Prostate gland (tissue), 2 donors: Measurements from ENCODE around the gene KLHL41. TPM values are rescaled to one million over a fixed set of nuclear protein-coding genes. Genes with fewer than 3 reads are reported as not detected.
A peak's percentile ranks its signal among the peaks of the same experiment; 100 is the strongest.

ENCODE experiments used
- DNase-seq: peaks from one replicate; pipeline ENCODE4 v3.0.0-alpha.2; 2019; ENCODE audit warnings: low spot score
- H3K27ac ChIP-seq, 2 donors: fragments of 200-600 bp; sonication (generic); 2 replicates each; pipeline ENCODE4 v1.5.1; 2017 to 2019
- H3K27me3 ChIP-seq: fragments of 200-600 bp; sonication (generic); replicated peaks from 2 replicates; pipeline ENCODE4 v1.5.1; 2019; ENCODE audit not compliant: insufficient read depth
- H3K36me3 ChIP-seq, 2 donors: fragments of 200-600 bp; sonication (generic); 1 replicate in 1 of 2; 2 replicates in 1 of 2; pipeline versions ENCODE4 v1.5.1 to v1.8.1; 2017 to 2019
- H3K4me1 ChIP-seq: fragments of 200-600 bp; sonication (generic); replicated peaks from 2 replicates; pipeline ENCODE4 v1.5.1; 2019
- H3K4me3 ChIP-seq, 2 donors: fragments of 200-600 bp; sonication (generic); 2 replicates each; pipeline ENCODE4 v1.5.1; 2017 to 2019
- H3K9me3 ChIP-seq: fragments of 200-600 bp; sonication (generic); 2 replicates; pipeline ENCODE4 v1.5.1; 2017
- CTCF ChIP-seq, 4 experiments: fragments of 200-600 bp in 2 of 4; fragments of 450-650 bp in 2 of 4; sonication (generic) in 2 of 4; IDR thresholded peaks; 1 replicate in 3 of 4; 2 replicates in 1 of 4; pipeline ENCODE4 v1.5.1; 2016 to 2019; ENCODE audit warnings: antibody characterized with exemption in 4 of 4, mild to moderate bottlenecking in 2 of 4, moderate library complexity in 2 of 4
- POLR2A ChIP-seq: fragments of 450-650 bp; IDR thresholded peaks from one replicate; pipeline ENCODE4 v1.6.1; 2016; ENCODE audit warnings: antibody characterized with exemption, mild to moderate bottlenecking
- POLR2AphosphoS5 ChIP-seq: sonication (generic); formaldehyde crosslinking; IDR thresholded peaks from one replicate; pipeline ENCODE4 v1.6.1; 2017; ENCODE audit warnings: antibody characterized with exemption
- WGBS: methylation state at CpG from one replicate; pipeline ENCODE4 v1.1.5; 2018; 5-methylcytosine and 5-hydroxymethylcytosine counted together
- intact Hi-C: fragments of 100-400 bp; cut with DNase I; formaldehyde crosslinking; loops from one replicate; pipeline ENCODE4 v1.14.2; 2022
- total RNA-seq, 2 donors: library from RNA; depleted of rRNA; stranded (reverse); fragments of >200 nt; gene quantifications; one replicate each; pipeline ENCODE4 v1.1.0, GENCODE V29; 2016

Gene KLHL41
- total RNA-seq, 2 donors from 2014 or later: 2.3 to 13.4 TPM

DNA sequence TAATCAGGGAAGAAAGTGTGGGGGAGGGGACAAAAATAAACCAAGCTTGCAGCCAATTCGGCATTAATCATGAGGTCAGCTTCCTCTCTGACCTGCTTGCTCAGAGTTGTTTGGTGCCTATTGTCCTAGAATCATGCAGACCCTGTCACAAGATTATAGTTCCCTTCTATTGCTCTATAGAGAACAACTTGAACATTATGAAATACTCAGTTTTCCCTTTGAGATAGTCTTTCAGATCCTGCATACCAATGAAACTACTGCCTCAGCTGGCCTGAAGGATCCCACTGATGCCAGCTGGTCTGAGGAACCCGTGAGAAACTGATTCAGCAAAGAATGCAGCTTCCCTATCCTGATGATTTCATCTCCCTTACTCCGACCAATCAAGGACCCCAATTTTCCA is 31.2 kb upstream of the KLHL41 start:
- Histone ChIP-seq H3K4me3 (no peak overlapping the region), H3K27me3 (no peaks in the 10 kb centered on the region), H3K9me3 (no peaks in the 10 kb centered on the region), H3K36me3 (no peaks in the 10 kb centered on the region), H3K27ac (no peak overlapping the region), H3K4me1 (no peaks in the 10 kb centered on the region)
- intact Hi-C loops: loop anchor here (2.0 kb wide), 1 partner anchor 106 kb away; the partner anchor contains the start of gene PPIG
- TF ChIP-seq POLR2A (no peak), POLR2AphosphoS5 (no peak), CTCF (IDR thresholded peaks at IDR 0.05) (no peak)
- no peak for DNase-seq
- 74% methylated on average over 3 of the region's 3 CpGs for WGBS

GRCh38 chr2:169478745-169479256 is 30.7 kb upstream of the KLHL41 start:
- no peaks in the 10 kb centered on the region for H3K36me3 ChIP-seq
- 78% methylated on average over 14 of the region's 14 CpGs for WGBS

GRCh38 chr2:169479257-169480078 is 30.0 kb upstream of the KLHL41 start, which contains the start of gene BBS5:
Gene BBS5 (plus strand): TSS chr2:169479494. CDS start chr2:169479554, 60 bp downstream.
- no peaks in the 10 kb centered on the region for H3K27me3 ChIP-seq
- TF ChIP-seq CTCF (IDR thresholded peaks at IDR 0.05) (peak in 3 of 4 experiments; percentile 46 to 62 (median 52)), POLR2A (no peak), POLR2AphosphoS5 (peak; percentile 79)
- intact Hi-C loops: loop anchor here (2.0 kb wide), 1 partner anchor 105 kb away; the partner anchor contains the start of gene PPIG
- peak within 1 kb of the TSS; percentile 77 to 79 for H3K27ac ChIP-seq
- 1% methylated on average over 36 of the region's 71 CpGs for WGBS
- DNase-seq: peak; percentile 75
- H3K36me3 ChIP-seq: no peaks in the 10 kb centered on the region
- H3K4me1 ChIP-seq: no peaks in the 10 kb centered on the region
- H3K4me3 ChIP-seq: peak within 1 kb of the TSS; percentile 48 to 60
- H3K9me3 ChIP-seq: no peaks in the 10 kb centered on the region

More at GRCh38 chr2:169478745-169479256, 30.7 kb upstream of the KLHL41 start:
- H3K4me1 ChIP-seq: no peaks in the 10 kb centered on the region
- intact Hi-C loops: loop anchor here (2.0 kb wide), 1 partner anchor 106 kb away; the partner anchor contains the start of gene PPIG
- peak overlapping the region; percentile 77 to 79 for H3K27ac ChIP-seq
- DNase-seq: no peak
- peak overlapping the region; percentile 48 to 60 for H3K4me3 ChIP-seq
- TF ChIP-seq POLR2AphosphoS5: no peak
- no peak for TF ChIP-seq CTCF (IDR thresholded peaks at IDR 0.05)
- no peak for TF ChIP-seq POLR2A
- H3K9me3 ChIP-seq: no peaks in the 10 kb centered on the region
- H3K27me3 ChIP-seq: no peaks in the 10 kb centered on the region

DNA sequence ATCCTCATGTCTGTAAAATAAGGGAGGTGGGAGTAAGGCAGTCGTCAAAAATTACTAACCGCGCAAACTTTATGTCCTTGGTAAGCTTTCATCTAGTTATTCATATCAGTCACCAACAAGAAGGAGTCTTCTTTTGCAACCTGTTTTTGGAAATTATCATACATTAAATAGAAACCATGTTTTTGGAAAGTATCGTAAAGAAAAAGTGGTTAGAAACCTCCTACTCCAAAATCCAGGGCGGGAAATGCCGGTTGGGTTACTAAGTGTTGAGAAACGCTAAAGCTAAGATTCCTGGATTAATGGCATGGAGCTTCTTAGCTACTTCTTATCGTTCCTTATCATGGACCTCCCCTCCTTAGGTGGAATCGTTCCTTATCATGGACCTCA is 29.4 kb upstream of the KLHL41 start:
- H3K9me3 ChIP-seq: no peaks in the 10 kb centered on the region
- no peaks in the 10 kb centered on the region for H3K36me3 ChIP-seq
- H3K4me1 ChIP-seq: no peaks in the 10 kb centered on the region
- TF ChIP-seq POLR2AphosphoS5: no peak
- TF ChIP-seq CTCF (IDR thresholded peaks at IDR 0.05): no peak
- no peak for TF ChIP-seq POLR2A
- H3K4me3 ChIP-seq: peak overlapping the region; percentile 48 to 60
- H3K27me3 ChIP-seq: no peaks in the 10 kb centered on the region
- WGBS: 23% methylated on average over 9 of the region's 9 CpGs
- peak overlapping the region; percentile 77 to 79 for H3K27ac ChIP-seq
- no peak for DNase-seq
- intact Hi-C loops: no loop called here
